Effector memory CD4-positive, alpha-beta T cell (primary cell): ENCODE data around the gene FRG2B.
"Not testable (repeated sequence)": the region's sequence is repeated elsewhere in the genome, so short reads cannot be mapped to it uniquely, and the experiment has no call there.

Experiments used
- DNase-seq, 3 donors: peaks; one replicate each; pipeline ENCODE4 v3.0.0-alpha.2; 2020
- H3K27ac ChIP-seq: 2 replicates; pipeline ENCODE4 v1.7.0; 2013; ENCODE audit warnings: mild to moderate bottlenecking, low read length, moderate library complexity; ENCODE audit not compliant: insufficient read depth, poor library complexity, severe bottlenecking
- H3K27me3 ChIP-seq: replicated peaks from 2 replicates; pipeline ENCODE4 v1.7.0; 2013; ENCODE audit warnings: mild to moderate bottlenecking, low read length; ENCODE audit not compliant: insufficient read depth, control insufficient read depth, poor library complexity, severe bottlenecking
- H3K36me3 ChIP-seq: 2 replicates; pipeline ENCODE4 v1.7.0; 2013; ENCODE audit warnings: mild to moderate bottlenecking, low read length, moderate library complexity; ENCODE audit not compliant: control insufficient read depth, insufficient read depth
- H3K4me1 ChIP-seq: 2 replicates; pipeline ENCODE4 v1.7.0; 2013; ENCODE audit warnings: low read length, mild to moderate bottlenecking; ENCODE audit not compliant: control insufficient read depth, insufficient read depth, poor library complexity, severe bottlenecking
- H3K4me3 ChIP-seq: 2 replicates; pipeline ENCODE4 v1.7.0; 2013; ENCODE audit warnings: low read length, low read depth, mild to moderate bottlenecking; ENCODE audit not compliant: insufficient read depth, poor library complexity, severe bottlenecking
- H3K9me3 ChIP-seq: 2 replicates; pipeline ENCODE4 v1.7.0; 2013; ENCODE audit warnings: mild to moderate bottlenecking, low read length, moderate library complexity; ENCODE audit not compliant: control insufficient read depth

Gene FRG2B

GRCh38 chr10:133600657-133601056, 25.9 kb downstream of the FRG2B start:
- Histone ChIP-seq H3K27me3 (peaks cover 6% of the 10 kb centered on the region), H3K4me1 (no peaks in the 10 kb centered on the region), H3K9me3 (no peaks in the 10 kb centered on the region), H3K27ac (no peak overlapping the region), H3K4me3 (no peak overlapping the region), H3K36me3 (no peaks in the 10 kb centered on the region)
- DNase-seq: no peak

DNA sequence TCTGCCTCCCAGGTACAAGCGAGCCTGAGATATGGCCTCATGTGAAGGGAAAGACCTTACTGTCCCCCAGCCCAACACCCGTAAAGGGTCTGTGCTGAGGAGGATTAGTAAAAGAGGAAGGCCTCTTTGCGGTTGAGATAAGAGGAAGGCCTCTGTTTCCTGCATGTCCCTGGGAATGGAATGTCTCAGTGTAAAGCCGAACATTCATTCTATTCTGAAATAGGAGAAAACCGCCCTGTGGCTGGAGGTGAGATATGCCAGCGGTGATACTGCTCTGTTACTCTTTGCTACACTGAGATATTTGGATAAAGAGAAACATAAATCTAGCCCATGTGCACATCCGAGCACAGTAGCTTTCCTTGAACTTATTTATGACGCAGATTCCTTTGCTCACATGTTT, 26.7 kb downstream of the FRG2B start:
- H3K9me3 ChIP-seq, H3K27me3 ChIP-seq, H3K4me3 ChIP-seq, H3K27ac ChIP-seq, H3K36me3 ChIP-seq, H3K4me1 ChIP-seq, DNase-seq: not testable (repeated sequence)

DNA sequence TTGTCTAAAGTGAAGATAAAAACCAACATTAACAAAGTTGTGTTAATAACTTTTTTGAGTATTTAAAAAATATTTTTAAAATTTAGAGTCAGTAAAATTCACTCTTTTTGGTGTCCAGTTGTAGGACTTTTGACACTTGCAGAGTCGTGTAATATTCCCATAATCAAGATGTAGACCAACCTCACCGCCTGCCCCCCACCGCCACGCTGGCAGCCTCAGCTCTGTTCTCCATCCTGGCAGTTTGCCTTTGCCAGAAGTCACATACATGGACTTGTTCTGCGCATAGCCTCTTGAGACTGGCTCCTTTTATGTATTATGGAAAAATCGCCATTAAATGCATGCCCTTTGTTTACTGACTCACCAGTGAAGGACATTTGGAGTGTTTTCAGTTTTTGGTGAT, 33.9 kb downstream of the FRG2B start:
- Histone ChIP-seq H3K27me3 (peaks cover 4% of the 10 kb centered on the region), H3K4me3 (no peak overlapping the region), H3K36me3 (no peaks in the 10 kb centered on the region), H3K9me3 (no peaks in the 10 kb centered on the region), H3K27ac (no peak overlapping the region), H3K4me1 (no peaks in the 10 kb centered on the region)
- DNase-seq: no peak

DNA sequence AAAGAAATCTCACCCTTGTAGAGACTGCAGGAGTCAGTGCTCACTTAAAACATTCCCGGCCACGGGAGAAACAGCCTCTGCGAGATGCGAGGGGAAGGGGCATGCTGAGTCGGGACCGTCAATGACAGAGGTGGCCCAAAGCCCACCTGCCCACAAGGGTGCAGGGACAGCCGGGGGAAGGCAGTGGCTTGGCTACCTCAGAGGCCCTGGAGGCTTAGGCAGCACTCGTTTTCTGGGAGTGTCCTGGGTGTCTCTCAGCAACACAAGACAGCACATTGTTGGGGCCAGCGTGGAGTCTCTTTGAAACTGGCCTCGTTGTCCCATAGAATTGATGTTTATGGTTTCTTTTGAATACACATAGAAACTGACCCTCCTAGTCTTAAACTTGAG, 35.6 kb downstream of the FRG2B start:
- Histone ChIP-seq H3K4me3 (no peak overlapping the region), H3K36me3 (no peaks in the 10 kb centered on the region), H3K27me3 (no peaks in the 10 kb centered on the region), H3K27ac (no peak overlapping the region), H3K4me1 (no peaks in the 10 kb centered on the region), H3K9me3 (no peaks in the 10 kb centered on the region)
- no peak for DNase-seq

DNA sequence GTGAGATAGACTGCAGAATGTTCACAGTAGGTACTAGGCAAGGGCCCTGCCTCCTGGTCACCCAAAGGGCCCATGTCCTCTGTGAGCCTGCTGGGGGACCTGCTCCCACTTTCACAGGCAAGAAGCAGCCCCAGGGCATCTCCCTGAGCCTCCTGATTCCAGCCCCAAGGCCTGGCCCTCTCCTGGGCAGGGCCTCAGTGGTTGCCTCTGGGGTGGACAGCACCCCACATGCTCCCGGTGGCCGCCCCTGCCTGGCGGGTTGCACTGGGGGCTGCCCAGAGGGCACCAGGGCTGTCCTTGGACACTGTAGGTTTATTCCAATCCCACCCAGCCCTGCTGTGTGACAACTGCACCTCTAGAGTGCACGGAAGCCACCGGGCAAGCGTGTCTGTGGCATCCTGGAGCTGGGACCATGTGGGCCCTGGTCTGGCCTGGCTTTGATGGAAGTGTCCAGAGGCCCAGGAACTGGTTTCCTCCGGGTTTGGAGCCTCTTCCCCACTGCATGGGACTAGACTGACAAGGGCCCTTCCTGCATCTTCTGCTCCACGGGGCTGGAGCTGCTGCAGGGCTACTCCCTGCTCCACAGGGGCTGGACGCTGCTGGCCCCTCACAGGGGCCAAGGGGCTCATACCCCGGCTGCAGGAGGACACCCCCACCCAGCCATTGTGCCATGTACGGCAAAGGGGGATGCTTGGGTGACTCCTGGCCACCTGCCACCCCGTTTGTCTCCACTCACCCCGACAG, 36.2 kb downstream of the FRG2B start:
- no peak for DNase-seq
- H3K4me1 ChIP-seq: no peaks in the 10 kb centered on the region
- H3K36me3 ChIP-seq: no peaks in the 10 kb centered on the region
- H3K9me3 ChIP-seq: no peaks in the 10 kb centered on the region
- H3K4me3 ChIP-seq: no peak overlapping the region
- no peak overlapping the region for H3K27ac ChIP-seq
- no peaks in the 10 kb centered on the region for H3K27me3 ChIP-seq

DNA sequence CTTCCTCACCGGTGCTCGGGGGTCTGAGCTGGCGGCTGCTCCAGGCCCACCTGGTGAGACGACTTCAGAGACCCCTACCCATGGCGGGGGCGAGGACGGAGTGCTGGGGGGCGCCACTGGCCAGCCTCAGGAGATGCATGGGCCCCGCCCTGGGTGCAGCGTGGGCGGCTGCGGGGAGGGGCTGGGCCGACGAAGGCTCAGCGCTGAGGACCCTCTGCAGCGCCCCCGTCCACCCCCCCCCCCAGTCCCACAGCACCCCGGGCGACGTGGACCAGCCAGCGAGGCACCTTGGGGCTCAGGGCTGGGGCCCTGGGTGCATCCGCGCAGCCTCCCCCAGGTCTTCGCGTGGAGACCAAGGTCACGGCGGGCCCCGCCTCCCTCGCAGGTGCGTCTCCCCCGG, 49.6 kb downstream of the FRG2B start:
- not testable (repeated sequence) for DNase-seq, H3K27ac ChIP-seq, H3K27me3 ChIP-seq, H3K4me1 ChIP-seq, H3K36me3 ChIP-seq, H3K9me3 ChIP-seq, H3K4me3 ChIP-seq
